Choroid plexus epithelial cell (primary cell): ENCODE results near the gene TSPYL4.
A peak's percentile ranks its signal among the peaks of the same experiment; 100 is the strongest.

Experiments
- DNase-seq: peaks from one replicate; pipeline ENCODE4 v3.0.0-alpha.2; 2010; ENCODE audit warnings: low read depth
- H3K4me3 ChIP-seq: 2 replicates; pipeline ENCODE4 v1.5.1; 2011; ENCODE audit warnings: low read depth, mild to moderate bottlenecking, control low read depth, low read length, moderate library complexity
- CTCF ChIP-seq: conservative IDR thresholded peaks from 2 replicates; pipeline ENCODE4 v1.5.1; 2011; ENCODE audit warnings: low read depth, mild to moderate bottlenecking, control low read depth, inconsistent platforms, low read length, moderate library complexity

Gene TSPYL4

GRCh38 chr6:116238083-116238482, 15.8 kb downstream of the TSPYL4 start:
- DNase-seq = peak; percentile 30
- no peak overlapping the region for H3K4me3 ChIP-seq
- TF ChIP-seq CTCF = no peak

GRCh38 chr6:116234689-116235088, 19.2 kb downstream of the TSPYL4 start:
- no peak for TF ChIP-seq CTCF
- no peak overlapping the region for H3K4me3 ChIP-seq
- DNase-seq = no peak

GRCh38 chr6:116229287-116229913, 24.5 kb downstream of the TSPYL4 start:
- H3K4me3 ChIP-seq = peak overlapping the region; percentile 50
- TF ChIP-seq CTCF = no peak
- DNase-seq = peak; percentile 97

DNA sequence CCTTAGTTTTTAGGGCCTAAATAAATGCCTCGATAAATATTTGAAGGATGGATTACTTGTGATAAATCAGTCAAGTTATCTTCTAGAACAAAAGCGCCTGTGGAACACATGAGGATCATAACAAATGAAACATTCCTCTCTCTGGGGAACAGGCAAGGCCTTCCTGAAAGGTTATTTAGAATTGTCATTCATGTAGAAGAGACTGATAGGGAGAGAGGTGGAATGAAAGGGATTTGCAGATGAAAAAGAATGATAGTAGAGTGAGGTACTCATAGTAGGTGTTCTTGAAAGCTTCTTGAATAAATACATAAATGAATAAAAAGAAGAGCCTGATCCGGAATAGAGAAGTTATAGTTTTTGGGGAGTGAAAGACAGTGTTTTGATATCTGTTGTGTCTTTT, 30.5 kb downstream of the TSPYL4 start:
- DNase-seq = no peak
- no peak overlapping the region for H3K4me3 ChIP-seq
- TF ChIP-seq CTCF = no peak

DNA sequence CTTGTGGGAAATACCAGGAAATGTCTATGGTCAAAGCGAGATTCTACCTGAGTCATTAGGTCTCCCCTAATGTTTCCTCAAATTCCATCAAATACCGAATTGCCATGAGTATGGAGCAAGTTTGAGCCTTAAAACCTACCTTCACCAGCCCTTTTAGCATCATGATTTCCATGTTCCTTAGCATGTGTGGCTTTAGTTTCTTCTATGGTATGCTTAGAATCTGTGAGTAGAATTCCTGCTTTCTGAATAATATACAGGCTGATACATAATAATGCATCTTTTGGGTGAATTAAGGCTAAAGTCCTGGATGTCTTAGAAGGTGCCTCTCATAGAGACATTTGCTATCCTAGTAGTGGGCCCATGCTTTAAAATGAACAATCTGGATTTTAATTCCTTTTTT, 32.0 kb downstream of the TSPYL4 start:
- no peak overlapping the region for H3K4me3 ChIP-seq
- DNase-seq = no peak
- TF ChIP-seq CTCF = no peak

DNA sequence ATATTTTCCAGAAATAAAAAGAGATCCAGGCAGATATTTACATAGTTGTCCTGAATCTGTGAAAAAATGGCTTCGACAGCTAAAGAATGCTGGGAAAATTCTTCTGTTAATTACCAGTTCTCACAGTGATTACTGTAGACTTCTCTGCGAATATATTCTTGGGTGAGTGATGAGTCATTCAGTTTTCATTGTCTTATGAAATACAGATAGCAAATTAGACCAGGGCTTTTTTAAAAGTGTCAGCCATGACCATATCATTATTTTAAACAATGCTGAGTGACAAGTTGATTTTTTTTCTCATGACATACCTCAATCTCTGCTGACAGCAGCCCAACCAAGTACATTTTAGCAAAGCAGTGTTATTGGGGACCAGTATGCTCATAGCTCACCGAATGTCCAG, 32.8 kb downstream of the TSPYL4 start:
- no peak overlapping the region for H3K4me3 ChIP-seq
- peak; percentile 38 for DNase-seq
- no peak for TF ChIP-seq CTCF

DNA sequence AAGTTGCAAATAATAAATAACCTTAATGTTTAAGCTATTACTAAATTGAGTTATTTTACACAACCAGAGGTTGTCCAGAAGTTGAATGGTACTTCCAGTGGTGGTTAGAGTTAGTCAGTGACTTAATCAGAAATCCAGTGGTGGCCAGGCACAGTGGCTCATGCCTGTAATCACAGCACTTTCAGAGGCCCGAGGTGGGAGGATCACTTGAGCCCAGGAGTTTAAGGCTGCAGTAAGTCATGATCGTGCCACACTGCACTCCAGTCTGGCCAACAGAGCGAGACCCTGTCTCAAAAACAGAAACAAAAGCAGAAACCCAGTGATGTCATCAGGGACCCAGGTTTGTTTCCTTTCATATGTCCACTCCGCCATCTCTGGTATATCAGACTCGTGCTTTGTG, 35.0 kb downstream of the TSPYL4 start:
- DNase-seq = no peak
- H3K4me3 ChIP-seq = no peak overlapping the region
- TF ChIP-seq CTCF = no peak
